ENCODE results near the gene TACR1. TPM values are rescaled to one million over a fixed set of nuclear protein-coding genes. Genes with fewer than 3 reads are reported as not detected.
A peak's percentile ranks its signal among the peaks of the same experiment; 100 is the strongest.

The TACR1 gene
- total and polyA plus RNA-seq, 8 donors = 0.14 to 3.5 (median 0.49) TPM; not detected in 4

- Histone ChIP-seq H3K9me3 (no peaks in the 10 kb centered on the region), H3K4me3 (no peak overlapping the region), H3K4me1 (peaks cover 21 to 26% (median 22%) of the 10 kb centered on the region in 4 donors), H3K27me3 (peaks cover 0 to 52% (median 32%) of the 10 kb centered on the region in 3 donors), H3K36me3 (no peaks in the 10 kb centered on the region), H3K27ac (no peak overlapping the region)
- WGBS, 5 donors = 51 to 65% (median 55%) methylated on average over 2 of the region's 2 CpGs
- DNase-seq = no peak
- no peak for TF ChIP-seq CTCF (IDR thresholded peaks at IDR 0.05)
- no peak for TF ChIP-seq POLR2AphosphoS5 (IDR thresholded peaks at IDR 0.05)
- TF ChIP-seq EP300 (IDR thresholded peaks at IDR 0.05) = no peak
- no peak for TF ChIP-seq POLR2A (IDR thresholded peaks at IDR 0.05)
- intact Hi-C loops (cut with DNase I; ENCODE audit: low total_unique reads) = no loop called here
Observed at GRCh38 chr2:75202359-75202758, 3.0 kb upstream of the TACR1 start.

- H3K27ac ChIP-seq = no peak overlapping the region
- H3K4me3 ChIP-seq = peak overlapping the region; percentile 33 to 46 (median 40)
- TF ChIP-seq POLR2A (IDR thresholded peaks at IDR 0.05) (no peak), POLR2AphosphoS5 (IDR thresholded peaks at IDR 0.05) (no peak), EP300 (IDR thresholded peaks at IDR 0.05) (no peak), CTCF (IDR thresholded peaks at IDR 0.05) (no peak)
- peaks cover 21 to 26% (median 22%) of the 10 kb centered on the region in 4 donors for H3K4me1 ChIP-seq
- no peaks in the 10 kb centered on the region for H3K9me3 ChIP-seq
- 0 to 2% (median 1%) methylated on average over 41 to 57 of the region's 57 CpGs for WGBS, 5 donors
- no peaks in the 10 kb centered on the region for H3K36me3 ChIP-seq
- intact Hi-C loops (cut with DNase I; ENCODE audit: low total_unique reads) = no loop called here
- peak; percentile 79 to 81 for DNase-seq
- H3K27me3 ChIP-seq = peaks cover 0 to 69% (median 40%) of the 10 kb centered on the region in 3 donors
Observed at GRCh38 chr2:75200140-75201096, 1.1 kb upstream of the TACR1 start.

DNA sequence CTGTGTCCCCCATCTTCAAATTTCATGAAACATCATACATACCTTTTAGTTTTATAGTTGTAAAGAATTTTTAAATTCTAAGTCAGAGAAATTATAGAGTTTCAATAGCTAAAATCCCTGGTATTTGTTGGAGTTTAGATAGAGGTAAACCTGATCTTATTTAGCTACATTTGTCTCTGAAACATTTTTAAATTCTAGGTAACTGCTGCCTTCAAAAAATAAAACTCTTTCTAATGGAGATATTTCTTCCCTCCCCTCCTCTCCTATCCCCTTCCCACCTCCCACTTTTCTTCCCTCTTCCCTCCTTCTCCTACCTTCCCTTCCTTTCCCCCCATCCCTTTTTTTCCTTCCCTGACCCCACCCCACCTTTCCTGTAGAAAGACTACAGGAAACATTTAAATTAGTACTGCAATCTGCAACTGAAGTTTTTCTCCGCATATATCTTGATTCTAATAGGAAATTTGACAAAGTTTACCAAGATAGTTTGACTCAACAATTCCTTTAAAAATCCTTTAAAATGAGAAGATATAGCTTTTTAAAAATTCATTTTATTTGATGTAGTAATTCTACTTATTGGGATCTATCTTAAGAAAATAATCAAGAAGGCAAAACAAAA lies 4.1 kb downstream of the TACR1 start:
- Histone ChIP-seq H3K9me3 (no peaks in the 10 kb centered on the region), H3K36me3 (no peaks in the 10 kb centered on the region), H3K4me1 (peaks cover 13 to 15% (median 14%) of the 10 kb centered on the region in 4 donors), H3K4me3 (no peak overlapping the region), H3K27ac (no peak overlapping the region), H3K27me3 (peaks cover 0 to 51% (median 32%) of the 10 kb centered on the region in 3 donors)
- 82 to 98% (median 92%) methylated on average over 1 of the region's 1 CpG for WGBS, 5 donors
- intact Hi-C loops (cut with DNase I; ENCODE audit: low total_unique reads) = no loop called here
- no peak for DNase-seq
- TF ChIP-seq POLR2AphosphoS5 (IDR thresholded peaks at IDR 0.05) (no peak), CTCF (IDR thresholded peaks at IDR 0.05) (no peak), POLR2A (IDR thresholded peaks at IDR 0.05) (no peak), EP300 (IDR thresholded peaks at IDR 0.05) (no peak)

- no peaks in the 10 kb centered on the region for H3K36me3 ChIP-seq
- intact Hi-C loops (cut with DNase I; ENCODE audit: low total_unique reads) = no loop called here
- H3K4me3 ChIP-seq = no peak overlapping the region
- no peaks in the 10 kb centered on the region for H3K9me3 ChIP-seq
- H3K27ac ChIP-seq = no peak overlapping the region
- WGBS, 5 donors = 65 to 81% (median 76%) methylated on average over 4 of the region's 4 CpGs
- no peak for DNase-seq
- H3K27me3 ChIP-seq = peaks cover 0 to 42% (median 23%) of the 10 kb centered on the region in 3 donors
- H3K4me1 ChIP-seq = peaks cover 5 to 7% (median 6%) of the 10 kb centered on the region in 4 donors
- TF ChIP-seq CTCF (IDR thresholded peaks at IDR 0.05) (no peak), POLR2A (IDR thresholded peaks at IDR 0.05) (no peak), EP300 (IDR thresholded peaks at IDR 0.05) (no peak), POLR2AphosphoS5 (IDR thresholded peaks at IDR 0.05) (no peak)
Observed at GRCh38 chr2:75194184-75194868, 5.0 kb downstream of the TACR1 start.
